HG03460 (cell line): ENCODE measurements around the gene DTX2.
A peak's percentile ranks its signal among the peaks of the same experiment; 100 is the strongest.
"Not testable (repeated sequence)": the region's sequence is repeated elsewhere in the genome, so short reads cannot be mapped to it uniquely, and the experiment has no call there.

Experiments
- ATAC-seq: cut with Tn5 transposase; IDR thresholded peaks from one replicate; pipeline ENCODE4 v1.9.1; 2021; ENCODE audit not compliant: unreplicated experiment

The DTX2 gene

DNA sequence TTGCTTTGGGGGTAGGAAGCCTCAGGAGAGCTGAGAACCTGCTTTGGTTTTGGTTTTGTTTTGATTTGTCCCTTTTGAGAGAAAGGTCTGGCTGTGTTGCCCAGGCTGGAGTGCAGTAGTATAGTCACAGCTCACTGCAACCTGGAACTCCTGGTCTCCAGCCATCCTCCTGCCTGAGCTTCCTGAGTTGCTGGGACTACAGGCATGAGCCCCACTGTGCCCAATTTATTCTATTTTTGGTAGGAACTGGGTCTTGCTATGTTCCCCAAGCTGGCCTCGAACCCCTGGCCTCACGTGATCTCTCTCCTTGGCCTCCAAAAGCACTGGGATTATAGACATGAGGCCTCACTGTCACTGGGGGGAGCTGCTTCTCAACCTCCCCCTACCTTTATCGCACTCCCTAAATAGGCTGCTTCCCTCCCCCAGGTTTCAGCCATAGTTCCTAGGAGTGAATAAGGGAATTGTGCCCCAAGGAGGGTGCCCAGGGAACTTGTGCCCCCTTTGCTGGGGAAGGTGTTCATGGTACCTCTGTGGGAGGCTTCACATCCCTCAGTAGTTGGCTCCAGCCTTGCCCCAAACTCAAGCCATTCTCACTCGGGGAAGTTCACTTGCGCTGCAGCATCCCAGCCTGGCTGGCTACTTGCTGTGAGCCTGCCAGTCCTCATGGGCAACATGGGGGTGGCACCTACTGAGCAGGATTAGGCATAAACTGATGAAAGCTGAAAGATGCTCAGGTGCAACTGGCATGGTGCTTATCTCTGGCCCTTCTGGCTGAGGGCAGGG lies 18.7 kb upstream of the DTX2 start:
- ATAC-seq: not testable (repeated sequence)

DNA sequence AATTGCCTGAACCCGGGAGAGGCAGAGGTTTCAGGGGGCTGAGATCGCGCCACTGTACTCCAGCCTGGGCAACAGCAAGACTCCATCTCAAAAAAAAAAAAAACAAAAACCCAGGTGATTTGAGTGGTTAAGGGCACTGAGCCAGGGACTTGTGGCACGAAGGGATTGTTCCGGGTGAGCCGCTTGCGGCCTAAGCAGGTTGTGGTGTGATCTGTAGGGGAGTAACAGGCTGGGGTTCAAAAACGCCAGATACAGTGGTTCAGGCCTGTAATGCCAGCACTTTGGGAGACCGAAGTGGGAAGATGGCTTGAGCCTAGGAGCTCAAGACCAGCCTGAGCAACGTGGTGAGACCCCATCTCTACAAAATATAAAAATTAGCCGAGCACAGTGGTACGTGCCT lies 17.7 kb upstream of the DTX2 start:
- ATAC-seq: peak; percentile 42

DNA sequence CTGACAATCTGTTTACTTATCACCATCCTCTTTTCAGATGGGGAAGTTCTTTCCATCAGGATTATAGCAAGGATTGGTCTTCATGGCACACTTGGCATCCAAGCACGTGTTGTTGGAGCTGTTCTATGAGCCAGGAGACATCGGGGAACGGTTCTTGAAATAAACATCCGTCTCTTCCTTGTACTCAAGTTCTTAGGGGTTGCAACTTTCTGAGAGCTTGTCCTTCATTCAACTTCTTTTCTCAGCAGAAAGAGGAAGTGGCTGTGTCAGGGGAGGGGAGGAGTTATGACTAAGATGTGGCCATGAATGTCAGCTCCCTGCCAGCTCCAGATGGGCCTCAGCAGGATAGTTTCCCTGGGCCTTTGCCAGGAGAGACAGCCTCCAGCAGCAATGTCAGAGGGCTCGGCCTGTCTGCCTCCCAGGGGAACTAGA lies 15.9 kb upstream of the DTX2 start:
- peak; percentile 71 for ATAC-seq

DNA sequence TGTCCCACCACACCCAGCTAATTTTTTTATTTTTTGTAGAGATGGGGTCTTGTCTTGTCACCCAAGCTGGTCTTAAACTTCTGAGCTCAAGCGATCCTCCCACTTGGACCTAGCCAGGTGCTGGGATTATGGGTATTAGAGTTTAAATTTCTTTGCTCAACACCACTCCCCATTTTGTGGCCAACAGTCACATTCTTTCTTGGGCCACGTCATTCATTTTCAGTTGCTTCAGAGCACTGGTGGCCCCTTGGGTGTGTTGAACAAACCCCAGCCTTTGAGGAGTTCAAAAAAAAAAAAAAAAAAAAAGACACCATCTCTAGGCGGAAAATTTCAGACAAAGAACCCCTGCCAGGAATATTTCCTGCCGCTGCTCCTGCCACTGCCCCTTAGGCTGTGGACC lies 4.5 kb upstream of the DTX2 start:
- ATAC-seq: not testable (repeated sequence)

DNA sequence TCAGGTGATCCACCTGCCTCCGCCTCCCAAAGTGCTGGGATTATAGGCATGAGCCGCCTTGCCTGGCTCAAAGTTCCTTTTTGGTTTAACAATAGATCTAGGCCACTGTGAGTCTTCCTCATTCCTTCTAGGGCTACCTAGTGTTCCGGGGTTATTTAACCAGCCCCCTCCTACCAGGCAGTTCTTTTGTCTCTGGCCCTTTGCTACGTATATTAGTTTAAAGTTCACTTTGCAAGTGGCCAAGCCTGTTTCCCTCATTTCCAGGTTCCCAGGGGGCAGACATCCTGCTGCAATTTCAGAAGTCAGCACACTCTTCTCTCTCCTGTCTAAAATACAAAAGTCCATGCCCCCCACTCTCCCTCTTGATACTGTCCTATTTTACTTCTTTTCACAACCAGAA lies 3.0 kb upstream of the DTX2 start:
- ATAC-seq: not testable (repeated sequence)

DNA sequence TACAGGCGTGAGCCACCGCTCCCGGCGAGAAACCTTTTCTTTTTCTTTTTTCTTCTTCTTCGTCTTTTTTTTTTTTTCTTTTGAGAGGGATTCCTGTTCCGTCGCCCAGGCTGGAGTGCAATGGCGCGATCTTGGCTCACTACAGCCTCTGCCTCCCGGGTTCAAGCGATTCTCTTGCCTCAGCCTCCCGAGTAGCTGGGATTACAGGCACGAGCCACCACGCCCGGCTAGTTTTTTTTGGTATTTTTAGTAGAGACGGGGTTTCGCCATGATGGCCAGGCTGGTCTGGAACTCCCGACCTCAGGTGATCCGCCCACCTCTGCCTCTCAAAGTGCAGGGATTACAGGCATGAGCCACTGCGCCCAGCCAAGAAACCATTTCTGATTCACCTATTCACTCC lies 742 bp upstream of the DTX2 start:
- ATAC-seq: not testable (repeated sequence)

DNA sequence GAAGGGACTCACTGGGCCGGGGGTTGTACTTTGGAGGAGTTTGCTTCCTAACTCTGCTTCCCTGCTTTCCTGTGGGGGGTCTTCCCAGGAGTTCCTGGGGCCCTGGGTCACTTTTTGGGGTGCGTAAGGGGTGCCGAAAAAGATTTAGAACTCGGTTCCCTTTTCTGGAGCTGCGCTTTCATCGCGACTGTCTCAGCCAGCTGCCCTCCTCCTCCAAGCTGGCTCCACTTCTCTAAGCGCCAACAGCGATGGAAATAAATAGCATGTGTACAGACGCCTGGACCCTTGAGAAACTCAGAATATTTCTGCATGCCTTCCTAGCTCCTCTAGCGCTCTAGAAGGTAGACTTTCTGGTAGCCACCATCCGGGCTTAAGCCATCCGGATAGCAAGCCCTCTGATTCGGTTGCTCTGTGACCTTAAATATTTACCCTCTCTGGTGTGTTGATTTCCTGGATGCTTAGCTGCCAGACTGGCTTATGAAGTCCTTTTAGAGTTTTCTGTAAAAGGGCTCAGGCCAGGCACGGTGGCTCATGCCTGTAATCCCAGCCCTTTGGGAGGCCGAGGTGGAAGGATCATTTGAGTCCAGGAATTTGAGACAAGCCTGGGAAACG lies 868 bp downstream of the DTX2 start:
- ATAC-seq: not testable (repeated sequence)

DNA sequence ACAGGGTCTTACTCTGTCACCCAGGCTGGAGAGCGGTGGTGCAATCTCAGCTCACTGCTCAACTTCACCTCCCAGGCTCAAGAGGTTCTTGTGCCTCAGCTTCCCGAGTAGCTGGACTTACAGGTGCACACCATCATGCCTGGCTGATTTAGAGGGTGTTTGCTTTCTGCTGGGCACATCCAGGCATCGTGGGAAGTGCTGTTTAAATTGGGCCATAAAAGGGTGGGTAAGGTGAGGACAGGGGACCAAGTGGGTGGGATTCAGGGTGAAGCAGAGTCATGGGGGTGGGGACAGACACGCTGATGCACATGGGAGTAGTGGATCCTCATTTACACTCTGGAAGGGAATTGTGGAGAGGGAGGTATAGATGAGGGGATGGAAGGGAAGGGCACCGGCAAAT lies 3.5 kb downstream of the DTX2 start:
- not testable (repeated sequence) for ATAC-seq

DNA sequence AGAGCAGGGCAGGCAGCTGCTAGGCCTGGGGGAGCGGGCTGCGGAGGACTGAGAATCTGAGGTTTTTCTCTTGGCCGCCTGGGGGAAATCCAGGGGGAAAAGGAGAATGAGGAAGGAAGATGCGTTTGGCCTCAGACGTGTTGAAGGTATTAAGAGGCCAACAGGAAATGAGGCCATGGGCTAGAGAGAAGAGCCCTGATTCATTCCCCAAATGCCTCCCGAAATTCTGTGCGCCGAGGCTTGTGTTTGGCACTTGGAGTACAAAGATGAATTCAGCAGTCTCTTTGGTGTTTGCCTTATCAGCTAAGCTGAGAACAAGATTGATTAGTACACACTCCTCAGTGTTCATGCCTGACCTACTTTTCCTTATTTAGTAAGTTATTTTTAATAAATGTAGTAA lies 4.4 kb downstream of the DTX2 start:
- ATAC-seq: not testable (repeated sequence)

DNA sequence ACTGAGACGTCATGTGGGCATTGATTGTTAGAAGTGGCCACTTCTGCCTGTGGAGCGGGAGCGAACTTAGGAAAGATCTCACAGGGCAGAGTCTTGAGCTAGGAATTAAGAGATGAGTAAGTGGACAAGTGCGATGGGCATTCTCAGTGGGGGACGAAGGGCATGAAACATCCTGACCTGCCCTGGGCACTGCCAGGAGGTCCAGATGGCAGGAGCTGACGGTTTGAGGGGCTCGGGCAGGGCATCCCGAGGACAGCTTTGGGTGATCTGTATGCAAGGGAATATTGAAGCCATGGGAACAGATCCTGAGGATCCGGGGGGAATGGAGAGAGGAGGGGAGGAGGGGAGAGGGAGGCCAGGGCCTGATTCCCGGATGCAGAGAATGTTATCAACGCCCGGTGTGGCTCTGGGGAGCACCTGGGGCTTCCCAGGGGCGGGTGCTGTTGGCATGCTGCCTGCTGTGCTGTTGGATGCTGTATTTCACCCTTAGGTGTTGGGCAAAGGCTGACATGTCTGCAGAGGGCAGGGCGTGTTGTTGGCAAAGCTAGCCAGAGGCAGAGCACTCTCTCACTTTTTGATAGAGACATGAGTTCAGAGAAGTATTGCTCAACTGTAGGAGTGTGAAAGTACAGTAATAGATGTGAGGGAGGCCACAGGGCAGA lies 6.4 kb downstream of the DTX2 start:
- ATAC-seq: not testable (repeated sequence)

DNA sequence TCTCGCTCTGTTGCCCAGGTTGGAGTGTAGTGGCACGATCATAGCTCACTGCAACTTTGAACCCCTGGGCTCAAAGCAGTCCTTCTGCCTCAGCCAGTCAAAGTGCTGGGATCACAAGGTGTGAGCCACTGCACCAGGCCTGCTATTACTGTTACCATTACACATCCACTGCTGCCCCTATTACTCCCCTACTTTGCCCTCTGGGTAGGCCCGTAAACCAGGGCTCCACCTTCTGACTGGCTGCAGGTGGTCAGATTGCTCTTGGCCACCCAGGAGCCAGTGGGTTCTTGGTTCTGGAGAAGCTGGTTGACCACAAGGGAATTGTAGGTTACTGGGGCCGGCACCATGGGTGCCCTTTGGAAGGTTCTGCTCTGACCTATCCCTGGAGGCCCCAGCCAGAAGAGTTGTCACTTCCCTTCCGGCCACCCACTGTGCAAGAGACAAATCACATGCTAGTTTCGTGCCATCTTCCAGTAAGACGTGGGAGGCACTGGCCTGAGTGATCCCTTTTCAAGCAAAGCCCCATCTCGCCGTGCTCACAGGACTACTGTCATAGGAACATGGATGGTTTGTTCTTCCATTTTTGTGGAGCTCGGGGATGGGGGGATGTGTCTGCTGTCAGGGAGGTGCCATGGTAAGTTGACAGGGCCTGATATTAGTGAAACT lies 10.2 kb downstream of the DTX2 start:
- ATAC-seq: not testable (repeated sequence)

DNA sequence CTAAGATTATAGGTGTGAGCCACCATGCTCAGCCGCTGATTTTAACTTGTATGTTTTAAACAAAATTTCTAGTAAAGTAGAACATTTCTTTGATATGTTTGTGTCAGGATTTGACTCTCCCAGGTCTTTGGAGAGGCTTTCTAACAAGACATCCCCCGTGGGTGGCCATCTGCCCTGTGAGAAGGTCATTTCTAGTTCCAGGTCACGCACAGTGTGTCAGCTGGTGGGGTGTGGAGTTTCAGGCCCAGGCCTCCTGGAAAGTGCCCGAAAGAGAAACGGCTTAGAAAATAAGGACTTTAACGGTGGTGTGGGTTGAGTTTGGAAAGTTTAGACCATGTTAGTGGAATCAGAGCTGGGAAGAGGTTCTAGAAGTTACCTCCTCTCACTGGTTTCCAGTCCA lies 11.6 kb downstream of the DTX2 start:
- ATAC-seq: not testable (repeated sequence)

DNA sequence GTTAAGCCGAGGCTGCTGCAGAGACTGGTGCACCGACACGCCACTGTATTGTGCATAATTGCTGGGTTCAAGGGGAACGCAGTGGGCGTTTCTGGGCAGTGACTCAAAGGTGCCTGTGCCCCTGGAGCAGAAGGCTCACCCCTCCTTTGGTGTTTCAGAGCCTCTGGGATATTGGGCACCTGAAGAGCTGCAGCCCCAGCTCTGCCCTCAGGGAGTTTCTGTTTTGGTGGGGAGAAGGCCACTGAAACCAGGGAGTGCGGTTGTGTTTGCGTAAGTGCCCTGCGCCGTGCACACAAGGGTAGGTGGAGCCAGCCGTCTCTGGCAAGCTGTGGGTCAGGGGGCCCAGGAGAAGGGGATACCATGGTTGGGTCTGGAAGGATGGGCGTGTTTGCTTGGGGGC lies 14.8 kb downstream of the DTX2 start:
- ATAC-seq: not testable (repeated sequence)

DNA sequence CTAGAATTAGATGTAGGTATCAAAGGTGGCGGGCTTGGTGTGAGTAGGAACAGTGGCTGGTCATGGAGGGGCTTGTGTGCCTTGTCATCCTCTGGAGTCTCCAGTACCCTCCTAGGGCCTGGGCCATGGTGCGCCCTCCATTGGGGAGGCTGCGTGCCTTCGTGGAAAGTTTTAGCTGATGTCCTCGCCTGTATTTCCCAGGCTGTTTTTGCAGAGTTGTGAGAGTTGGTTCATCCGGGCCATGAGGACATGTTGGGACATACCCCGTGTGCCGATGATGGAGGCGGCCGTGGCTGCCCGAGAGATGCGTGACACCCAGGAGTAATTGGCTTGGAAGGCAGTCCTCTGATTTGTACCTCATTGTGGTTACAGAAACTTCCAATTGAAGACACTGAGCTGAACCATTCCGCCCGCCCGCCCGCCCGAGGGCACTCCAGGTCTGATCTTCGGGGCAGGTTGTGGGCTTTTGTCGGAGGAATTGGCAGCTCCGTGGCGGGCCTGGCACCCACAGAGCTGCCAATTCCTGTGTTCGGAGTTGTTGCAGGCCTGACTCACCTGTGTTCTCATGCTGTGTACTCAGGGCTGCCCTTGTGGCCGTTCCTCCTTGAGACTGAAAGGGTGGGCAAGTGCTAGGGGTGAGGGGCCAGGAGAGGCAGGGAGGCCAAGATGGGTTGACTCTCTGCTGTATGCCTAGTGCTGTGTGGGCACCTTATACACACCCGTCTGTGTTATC lies 15.4 kb downstream of the DTX2 start:
- not testable (repeated sequence) for ATAC-seq

DNA sequence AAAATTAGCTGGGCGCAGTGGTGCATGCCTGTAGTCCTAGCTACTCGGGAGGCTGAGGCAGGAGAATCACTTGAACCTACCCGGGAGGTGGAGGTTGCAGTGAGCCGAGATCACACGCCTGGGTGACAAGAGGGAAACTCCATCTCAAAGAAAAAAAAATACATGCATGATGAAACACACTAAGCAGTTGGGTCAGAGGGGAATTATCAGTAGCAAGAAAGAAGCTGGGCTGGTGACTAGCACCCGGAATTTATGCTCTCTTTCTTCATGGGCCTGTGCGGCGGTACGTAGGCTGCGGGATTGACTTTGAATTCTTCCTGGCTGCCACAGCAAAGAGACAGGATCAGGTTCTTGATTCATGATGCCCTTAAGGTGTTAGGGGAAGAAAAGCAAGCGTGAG lies 18.1 kb downstream of the DTX2 start:
- not testable (repeated sequence) for ATAC-seq

DNA sequence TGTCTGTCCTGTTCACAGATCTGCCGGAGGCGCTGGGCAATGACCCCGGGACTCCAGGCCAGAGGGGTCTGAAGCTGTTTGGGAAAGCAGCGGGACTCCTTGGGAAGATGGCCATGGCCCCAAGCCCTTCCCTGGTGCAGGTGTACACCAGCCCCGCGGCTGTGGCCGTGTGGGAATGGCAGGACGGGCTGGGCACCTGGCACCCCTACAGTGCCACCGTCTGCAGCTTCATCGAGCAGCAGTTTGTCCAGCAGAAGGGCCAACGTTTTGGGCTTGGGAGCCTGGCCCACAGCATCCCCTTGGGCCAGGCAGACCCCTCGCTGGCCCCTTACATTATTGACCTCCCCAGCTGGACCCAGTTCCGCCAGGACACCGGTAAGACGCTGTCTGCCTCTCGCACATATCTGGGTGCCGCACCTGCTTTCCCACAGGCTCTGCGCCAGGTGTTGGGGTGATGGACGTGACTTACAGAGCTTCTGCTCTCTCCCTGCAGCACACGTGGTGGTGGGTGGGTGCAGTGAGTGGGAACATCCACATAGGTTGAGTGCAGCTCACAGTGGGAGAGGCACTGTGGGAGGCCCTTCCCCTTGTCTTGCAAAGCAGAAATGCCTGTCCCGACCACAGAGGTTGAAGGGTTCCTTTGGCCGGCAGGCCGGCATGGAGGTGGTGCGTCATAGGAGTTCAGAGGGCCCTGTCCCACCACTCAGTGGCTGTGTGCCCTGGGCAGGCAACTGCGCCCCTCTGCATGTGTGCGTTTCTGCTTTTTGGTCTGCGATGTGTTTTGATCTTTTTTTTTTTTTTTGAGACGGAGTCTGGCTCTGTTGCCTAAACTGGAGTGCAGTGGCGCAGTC lies 19.1 kb downstream of the DTX2 start:
- not testable (repeated sequence) for ATAC-seq

DNA sequence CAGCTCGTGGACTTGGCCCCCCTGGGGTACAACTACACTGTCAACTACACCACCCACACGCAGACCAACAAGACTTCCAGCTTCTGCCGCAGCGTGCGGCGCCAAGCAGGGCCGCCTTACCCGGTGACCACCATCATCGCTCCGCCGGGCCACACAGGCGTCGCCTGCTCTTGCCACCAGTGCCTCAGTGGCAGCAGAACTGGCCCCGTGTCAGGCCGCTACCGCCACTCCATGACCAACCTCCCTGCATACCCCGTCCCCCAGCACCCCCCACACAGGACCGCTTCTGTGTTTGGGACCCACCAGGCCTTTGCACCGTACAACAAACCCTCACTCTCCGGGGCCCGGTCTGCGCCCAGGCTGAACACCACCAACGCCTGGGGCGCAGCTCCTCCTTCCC lies 21.2 kb downstream of the DTX2 start:
- ATAC-seq: not testable (repeated sequence)

DNA sequence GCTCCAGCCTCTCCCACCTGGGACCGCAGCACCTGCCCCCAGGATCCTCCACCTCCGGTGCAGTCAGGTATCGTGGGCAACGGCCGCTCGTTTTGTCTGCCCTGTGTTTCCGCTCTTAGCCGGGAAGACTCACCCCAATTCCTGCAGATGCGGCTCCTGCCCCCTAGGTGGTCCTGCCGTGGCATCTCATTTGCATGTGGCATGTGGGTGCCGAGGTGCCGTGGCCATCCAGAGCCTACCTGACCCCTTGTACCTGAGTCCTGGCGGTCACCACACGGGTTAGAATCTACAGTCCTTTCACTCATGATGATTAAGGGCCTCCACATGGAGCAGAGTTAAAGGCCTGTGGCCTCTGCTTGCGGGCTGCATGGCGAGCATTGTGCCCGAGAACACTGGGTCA lies 21.6 kb downstream of the DTX2 start:
- ATAC-seq: not testable (repeated sequence)

DNA sequence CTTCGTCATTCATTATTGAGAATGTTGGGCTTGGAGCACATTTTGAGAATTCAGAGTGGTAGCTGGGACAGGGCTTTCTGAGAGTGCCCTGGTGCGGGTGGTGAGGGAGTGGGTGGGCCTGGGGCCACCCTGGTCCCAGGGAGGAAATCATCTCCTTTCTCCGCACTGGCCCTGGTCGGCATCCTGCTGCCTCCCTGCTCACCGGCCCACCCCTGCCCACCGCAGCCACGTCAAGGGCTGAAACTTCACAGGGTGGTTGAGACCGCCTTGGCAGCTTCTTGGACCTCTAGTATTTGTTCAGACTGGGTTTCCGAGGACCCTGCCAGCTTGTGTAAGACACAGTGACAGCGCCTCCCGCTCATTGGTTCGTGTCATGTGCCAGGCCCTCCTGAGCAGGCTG lies 22.9 kb downstream of the DTX2 start:
- ATAC-seq: not testable (repeated sequence)
